ENCODE results near the gene RBMS2.
"Not testable (repeated sequence)": the region's sequence is repeated elsewhere in the genome, so short reads cannot be mapped to it uniquely, and the experiment has no call there.

The RBMS2 gene

DNA sequence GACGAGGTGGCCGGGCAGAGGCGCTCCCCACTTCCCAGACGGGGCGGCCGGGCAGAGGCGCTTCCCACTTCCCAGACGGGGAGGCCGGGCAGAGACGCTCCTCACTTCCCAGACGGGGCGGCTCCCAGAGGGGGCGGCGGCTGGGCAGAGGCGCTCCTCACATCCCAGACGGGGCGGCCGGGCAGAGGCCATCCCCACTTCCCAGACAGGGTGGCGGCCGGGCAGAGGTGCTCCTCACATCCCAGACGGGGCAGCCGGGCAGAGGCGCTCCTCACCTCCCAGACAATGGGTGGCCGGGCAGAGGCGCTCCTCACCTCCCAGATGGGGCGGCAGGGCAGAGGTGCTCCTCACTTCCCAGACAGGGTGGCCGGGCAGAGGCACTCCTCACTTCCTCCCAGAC lies 27.1 kb upstream of the RBMS2 start:
- peaks cover 27% of the 10 kb centered on the region for H3K27me3 Mint-ChIP-seq
- not testable (repeated sequence) for H3K9me3 Mint-ChIP-seq; H3K4me1 Mint-ChIP-seq (ENCODE audit: low read depth); H3K27ac Mint-ChIP-seq; H3K36me3 Mint-ChIP-seq (ENCODE audit: low read depth); DNase-seq; H3K4me3 Mint-ChIP-seq

DNA sequence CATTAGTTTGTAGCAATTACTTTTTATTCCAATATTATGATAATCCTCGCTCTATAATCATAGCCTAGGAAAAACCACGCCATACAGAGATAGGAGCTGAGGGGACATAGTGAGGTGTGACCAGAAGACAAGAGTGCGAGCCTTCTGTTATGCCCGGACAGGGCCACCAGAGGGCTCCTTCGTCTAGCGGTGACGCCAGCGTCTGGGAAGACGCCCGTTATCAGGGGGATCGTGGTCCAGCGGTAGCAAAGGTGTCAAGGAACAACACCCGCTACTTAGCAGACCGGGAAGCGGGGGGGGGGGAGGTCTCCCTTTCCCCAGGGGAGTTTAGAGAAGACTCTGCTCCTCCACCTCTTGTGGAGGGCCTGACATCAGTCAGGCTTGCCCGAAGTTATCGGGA lies 24.9 kb upstream of the RBMS2 start:
- peak; percentile 78 for DNase-seq

DNA sequence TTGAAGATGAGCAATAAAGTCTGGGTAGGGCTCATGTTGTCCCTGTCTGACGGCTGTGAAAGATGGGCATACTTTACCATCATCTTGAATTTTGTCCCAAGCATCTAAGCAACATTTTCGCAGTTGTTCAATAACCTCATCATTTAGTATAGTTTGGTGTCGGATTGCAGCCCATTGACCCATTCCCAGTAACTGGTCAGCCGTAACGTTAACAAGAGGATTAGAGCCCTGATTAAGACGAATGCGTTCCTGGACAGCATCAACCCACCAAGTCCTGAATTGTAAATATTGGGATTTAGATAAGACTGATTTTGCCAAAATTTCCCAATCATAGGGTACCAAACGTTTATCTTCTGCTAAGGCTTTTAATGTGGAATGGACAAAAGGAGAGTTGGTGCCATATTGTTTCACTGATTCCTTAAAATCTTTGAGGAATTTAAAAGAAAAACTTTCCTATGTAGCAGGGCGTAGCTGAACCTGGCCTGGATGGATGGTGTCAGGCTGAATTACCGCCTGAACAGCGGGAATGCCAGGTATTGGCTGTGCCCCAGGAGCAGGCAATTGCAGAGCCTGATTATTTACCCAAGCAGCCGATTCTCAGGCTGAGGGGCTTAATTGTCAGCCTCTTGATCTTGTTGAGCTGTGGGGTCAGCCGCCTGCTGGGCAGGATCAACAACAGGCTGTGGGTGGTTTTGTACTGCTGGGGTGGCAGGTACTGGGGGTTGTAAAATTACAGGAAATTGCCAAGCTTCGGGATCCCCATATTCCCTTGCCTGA lies 23.3 kb upstream of the RBMS2 start:
- not testable (repeated sequence) for DNase-seq; H3K4me1 Mint-ChIP-seq (ENCODE audit: low read depth); H3K36me3 Mint-ChIP-seq (ENCODE audit: low read depth); H3K27ac Mint-ChIP-seq; H3K27me3 Mint-ChIP-seq; H3K9me3 Mint-ChIP-seq; H3K4me3 Mint-ChIP-seq

More for the DNA sequence above, 24.9 kb upstream of the RBMS2 start:
- H3K4me1 Mint-ChIP-seq (ENCODE audit: low read depth); H3K9me3 Mint-ChIP-seq; H3K36me3 Mint-ChIP-seq (ENCODE audit: low read depth); H3K27me3 Mint-ChIP-seq; H3K4me3 Mint-ChIP-seq; H3K27ac Mint-ChIP-seq: not testable (repeated sequence)

DNA sequence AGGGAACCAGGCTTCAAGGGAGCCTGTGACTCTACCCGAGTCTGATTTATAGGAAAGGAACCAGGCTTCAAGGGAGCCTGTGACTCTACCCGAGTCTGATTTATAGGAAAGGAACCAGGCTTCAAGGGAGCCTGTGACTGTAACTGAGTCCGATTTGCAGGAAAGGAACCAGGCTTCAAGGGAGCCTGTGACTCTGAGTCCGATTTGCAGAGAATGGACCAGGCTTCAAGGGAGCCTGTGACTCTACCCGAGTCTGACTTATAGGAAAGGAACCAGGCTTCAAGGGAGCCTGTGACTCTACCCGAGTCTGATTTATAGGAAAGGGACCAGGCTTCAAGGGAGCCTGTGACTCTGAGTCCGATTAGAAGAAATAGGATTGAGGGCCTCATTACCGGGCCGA lies 22.2 kb upstream of the RBMS2 start:
- DNase-seq; H3K36me3 Mint-ChIP-seq (ENCODE audit: low read depth); H3K27ac Mint-ChIP-seq; H3K4me1 Mint-ChIP-seq (ENCODE audit: low read depth); H3K4me3 Mint-ChIP-seq; H3K9me3 Mint-ChIP-seq; H3K27me3 Mint-ChIP-seq: not testable (repeated sequence)

DNA sequence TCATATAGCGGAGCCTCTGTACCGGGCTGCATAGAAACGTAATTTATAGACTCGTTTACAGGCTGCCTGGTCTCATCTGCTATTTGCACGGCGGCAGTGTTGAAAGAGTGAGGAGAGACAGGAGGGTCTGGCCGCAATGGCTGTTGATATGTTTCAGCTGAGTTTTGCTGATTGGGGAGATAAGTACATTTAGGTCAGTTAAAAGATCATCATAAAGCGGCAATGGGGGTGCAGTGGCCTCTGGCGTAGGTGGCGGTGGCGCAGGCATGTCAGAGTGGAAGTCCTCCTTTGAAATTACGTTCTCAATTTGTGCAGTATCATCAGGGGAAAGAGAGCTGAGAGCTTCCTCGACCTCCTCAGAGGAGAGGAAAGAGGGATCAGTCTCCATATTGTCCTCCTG lies 21.7 kb upstream of the RBMS2 start:
- H3K4me3 Mint-ChIP-seq; H3K9me3 Mint-ChIP-seq; DNase-seq; H3K27me3 Mint-ChIP-seq; H3K27ac Mint-ChIP-seq; H3K4me1 Mint-ChIP-seq (ENCODE audit: low read depth); H3K36me3 Mint-ChIP-seq (ENCODE audit: low read depth): not testable (repeated sequence)

DNA sequence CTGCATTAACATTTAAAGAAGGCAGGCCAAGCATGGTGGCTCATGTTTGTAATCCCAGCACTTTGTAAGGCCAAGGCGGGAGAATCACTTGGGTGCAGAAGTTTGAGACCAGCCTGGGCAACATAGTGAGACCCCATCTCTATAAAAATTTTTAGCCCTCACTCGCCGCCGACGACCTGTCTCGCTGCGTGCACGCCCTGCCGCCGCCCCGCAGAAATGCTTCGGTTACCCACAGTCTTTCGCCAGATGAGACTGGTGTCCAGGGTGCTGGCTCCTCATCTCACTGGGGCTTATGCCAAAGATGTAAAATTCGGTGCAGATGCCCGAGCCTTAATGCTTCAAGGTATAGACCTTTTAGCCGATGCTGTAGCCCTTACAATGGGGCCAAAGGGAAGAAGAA lies 10.8 kb upstream of the RBMS2 start:
- H3K27ac Mint-ChIP-seq: no peak overlapping the region
- peaks cover 4% of the 10 kb centered on the region for H3K27me3 Mint-ChIP-seq
- H3K4me1 Mint-ChIP-seq (ENCODE audit: low read depth): peaks cover 1% of the 10 kb centered on the region
- DNase-seq: no peak
- H3K9me3 Mint-ChIP-seq: no peaks in the 10 kb centered on the region
- no peak overlapping the region for H3K4me3 Mint-ChIP-seq
- no peaks in the 10 kb centered on the region for H3K36me3 Mint-ChIP-seq (ENCODE audit: low read depth)

DNA sequence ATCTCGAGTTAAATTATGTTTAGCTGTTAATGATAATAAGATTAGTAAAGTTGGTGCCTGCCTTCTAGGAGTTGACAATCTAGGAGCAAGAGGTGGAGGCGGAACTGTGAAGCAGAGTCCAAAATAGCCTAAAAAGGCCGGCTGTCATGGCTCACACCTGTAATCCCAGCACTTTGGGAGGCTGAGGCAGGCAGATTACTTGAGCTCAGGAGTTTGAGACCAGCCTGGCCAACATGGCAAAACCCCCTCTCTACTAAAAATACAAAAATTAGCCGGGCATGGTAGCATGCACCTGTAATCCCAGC lies 7.7 kb upstream of the RBMS2 start:
- not testable (repeated sequence) for H3K9me3 Mint-ChIP-seq; H3K27me3 Mint-ChIP-seq; H3K36me3 Mint-ChIP-seq (ENCODE audit: low read depth); DNase-seq; H3K27ac Mint-ChIP-seq; H3K4me3 Mint-ChIP-seq; H3K4me1 Mint-ChIP-seq (ENCODE audit: low read depth)

DNA sequence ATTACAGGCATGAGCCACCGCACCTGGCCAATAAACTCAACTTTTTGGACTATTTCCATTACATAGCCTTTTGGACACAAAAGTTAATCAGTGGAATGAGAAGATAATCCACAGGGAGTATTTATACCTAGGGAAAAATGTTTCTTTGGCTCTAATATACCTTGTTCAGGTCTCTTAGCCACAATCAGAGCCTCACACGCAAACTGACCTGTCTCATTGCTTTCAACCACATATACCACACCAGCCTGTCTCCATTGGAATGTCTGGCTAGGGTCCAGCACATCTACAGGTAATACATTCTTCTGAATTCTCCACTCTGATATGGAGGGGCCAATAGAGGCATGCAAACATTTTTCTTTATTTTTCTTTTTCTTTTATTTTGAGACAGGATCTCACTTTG lies 3.8 kb upstream of the RBMS2 start:
- Mint-ChIP-seq H3K36me3 (ENCODE audit: low read depth) (no peaks in the 10 kb centered on the region), H3K27me3 (no peaks in the 10 kb centered on the region), H3K4me3 (no peak overlapping the region), H3K4me1 (ENCODE audit: low read depth) (peaks cover 32% of the 10 kb centered on the region), H3K27ac (no peak overlapping the region), H3K9me3 (no peaks in the 10 kb centered on the region)
- no peak for DNase-seq

DNA sequence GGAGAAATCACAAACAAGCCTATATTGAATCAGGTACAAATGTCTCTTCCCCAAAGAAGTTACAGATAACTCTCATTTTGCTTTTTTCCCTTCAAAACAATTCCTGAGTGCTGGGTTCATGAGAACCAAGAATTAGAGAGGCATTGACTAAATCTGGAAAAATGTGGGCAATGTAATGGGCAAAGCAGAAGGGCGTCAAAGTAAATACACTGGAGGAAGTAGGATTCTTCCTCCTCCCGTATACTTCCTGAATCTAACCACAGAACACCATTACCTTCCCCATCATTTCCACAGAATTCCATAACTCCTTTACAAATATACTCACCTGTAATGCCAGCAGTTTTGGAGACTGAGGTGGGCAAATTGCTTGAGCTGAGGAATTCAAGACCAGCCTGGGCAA lies 3.0 kb upstream of the RBMS2 start:
- no peak for DNase-seq
- Mint-ChIP-seq H3K9me3 (no peaks in the 10 kb centered on the region), H3K36me3 (ENCODE audit: low read depth) (no peaks in the 10 kb centered on the region), H3K4me1 (ENCODE audit: low read depth) (peaks cover 34% of the 10 kb centered on the region), H3K4me3 (no peak overlapping the region), H3K27me3 (no peaks in the 10 kb centered on the region), H3K27ac (no peak overlapping the region)

DNA sequence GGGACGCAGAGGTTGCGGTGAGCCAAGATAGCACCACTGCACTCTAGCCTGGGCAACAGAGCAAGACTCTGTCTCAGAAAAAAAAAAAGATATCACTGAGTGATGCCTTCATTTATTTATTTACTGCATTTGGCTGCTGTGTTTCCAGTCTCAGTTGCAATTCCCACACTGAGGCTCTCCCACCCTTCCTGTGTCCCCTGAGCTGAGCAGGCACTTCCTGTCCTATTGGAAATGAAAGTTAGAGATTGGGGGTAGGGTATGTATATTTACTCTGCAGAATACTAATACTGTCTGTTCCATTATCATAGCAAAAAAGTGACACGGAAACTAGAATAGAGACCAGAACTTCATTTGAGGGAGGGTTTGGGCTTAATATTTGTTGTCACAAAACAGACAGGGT lies 1.6 kb upstream of the RBMS2 start:
- no peak for DNase-seq
- Mint-ChIP-seq H3K9me3 (no peaks in the 10 kb centered on the region), H3K4me3 (no peak overlapping the region), H3K27me3 (no peaks in the 10 kb centered on the region), H3K27ac (no peak overlapping the region), H3K4me1 (ENCODE audit: low read depth) (peaks cover 34% of the 10 kb centered on the region), H3K36me3 (ENCODE audit: low read depth) (no peaks in the 10 kb centered on the region)

DNA sequence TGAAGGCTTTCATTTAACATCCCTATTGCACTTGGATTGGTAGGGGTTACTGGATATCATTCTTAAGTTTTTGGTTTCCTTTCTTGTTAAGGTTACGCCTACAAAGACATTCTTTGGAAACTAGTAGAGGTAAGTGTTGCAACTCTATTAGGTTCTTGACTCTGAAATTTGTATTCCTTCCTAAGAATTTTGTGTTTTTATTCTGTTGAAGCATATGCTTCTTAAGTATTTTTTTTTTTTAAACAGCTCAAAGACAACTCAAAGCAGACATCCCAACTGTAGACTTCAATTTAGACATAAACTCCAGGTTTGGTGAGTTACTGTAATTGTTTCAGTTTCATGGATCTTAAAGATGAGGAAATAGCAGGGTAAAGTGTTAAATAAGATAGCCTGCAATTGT lies 1.1 kb upstream of the RBMS2 start:
- DNase-seq: no peak
- Mint-ChIP-seq H3K27ac (no peak overlapping the region), H3K27me3 (no peaks in the 10 kb centered on the region)

DNA sequence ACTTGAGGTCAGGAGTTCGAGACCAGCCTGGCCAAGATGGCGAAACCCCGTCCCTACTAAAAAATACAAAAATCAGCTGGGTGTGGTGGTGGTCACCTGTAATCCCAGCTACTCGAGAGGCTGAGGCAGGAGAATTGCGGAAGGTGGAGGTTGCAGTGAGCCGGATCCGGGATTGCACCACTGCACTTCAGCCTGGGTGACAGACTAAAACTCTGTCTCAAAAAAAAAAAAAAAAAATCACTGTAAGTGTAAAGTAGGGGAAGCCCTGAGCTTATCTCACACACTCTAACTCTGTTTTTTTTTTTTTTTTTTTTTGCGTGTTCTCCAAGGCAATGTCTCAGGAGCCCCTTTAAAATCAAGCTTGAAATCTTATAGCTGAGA lies 421 bp upstream of the RBMS2 start:
- Mint-ChIP-seq H3K4me1 (ENCODE audit: low read depth) (peaks cover 34% of the 10 kb centered on the region), H3K9me3 (no peaks in the 10 kb centered on the region), H3K4me3 (peak overlapping the region; percentile 79), H3K27me3 (no peaks in the 10 kb centered on the region), H3K36me3 (ENCODE audit: low read depth) (no peaks in the 10 kb centered on the region), H3K27ac (peak overlapping the region; percentile 35)
- no peak for DNase-seq

More for the DNA sequence above, 1.1 kb upstream of the RBMS2 start:
- Mint-ChIP-seq H3K4me1 (ENCODE audit: low read depth) (peaks cover 34% of the 10 kb centered on the region), H3K36me3 (ENCODE audit: low read depth) (no peaks in the 10 kb centered on the region), H3K4me3 (no peak overlapping the region), H3K9me3 (no peaks in the 10 kb centered on the region)

DNA sequence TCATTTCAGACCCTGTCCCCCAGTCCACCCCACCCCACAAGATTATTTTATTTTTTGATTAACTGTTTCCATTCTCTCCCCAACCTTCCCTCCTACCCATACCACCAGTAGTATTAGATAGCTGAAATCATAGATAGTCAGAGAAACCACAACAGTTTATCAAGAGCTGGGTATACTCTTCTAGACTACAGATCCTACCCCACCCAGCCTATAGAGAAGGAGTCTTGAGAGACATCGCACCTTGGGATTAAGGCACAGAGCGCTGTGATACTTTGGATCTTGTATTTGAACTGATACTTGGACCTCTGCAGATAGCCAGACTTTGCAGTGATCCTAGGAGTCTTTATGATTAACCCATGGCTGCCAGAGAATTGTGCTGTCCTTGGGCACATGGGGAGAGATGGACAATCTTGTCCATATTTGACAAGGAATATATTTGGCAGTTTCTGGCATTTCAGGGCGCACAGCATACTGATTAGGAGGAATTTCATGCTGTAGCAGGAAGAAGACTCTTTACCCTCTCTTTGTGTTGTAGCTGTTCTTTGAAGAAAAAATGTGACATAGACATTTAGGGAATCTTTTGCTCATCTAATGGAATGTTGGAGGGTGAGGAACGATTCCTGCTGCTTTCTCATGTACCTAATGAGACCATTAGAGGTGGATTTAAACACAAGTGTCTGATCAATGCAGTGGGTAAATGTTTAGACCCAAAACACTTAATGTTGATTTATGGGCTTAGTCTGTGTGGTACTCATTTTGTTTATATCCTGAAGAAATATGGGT lies 982 bp downstream of the RBMS2 start:
- no peaks in the 10 kb centered on the region for H3K36me3 Mint-ChIP-seq (ENCODE audit: low read depth)
- H3K27me3 Mint-ChIP-seq: no peaks in the 10 kb centered on the region
- no peak for DNase-seq
- peaks cover 34% of the 10 kb centered on the region for H3K4me1 Mint-ChIP-seq (ENCODE audit: low read depth)
- H3K9me3 Mint-ChIP-seq: no peaks in the 10 kb centered on the region
- peak overlapping the region; percentile 79 for H3K4me3 Mint-ChIP-seq
- peak overlapping the region; percentile 35 for H3K27ac Mint-ChIP-seq

DNA sequence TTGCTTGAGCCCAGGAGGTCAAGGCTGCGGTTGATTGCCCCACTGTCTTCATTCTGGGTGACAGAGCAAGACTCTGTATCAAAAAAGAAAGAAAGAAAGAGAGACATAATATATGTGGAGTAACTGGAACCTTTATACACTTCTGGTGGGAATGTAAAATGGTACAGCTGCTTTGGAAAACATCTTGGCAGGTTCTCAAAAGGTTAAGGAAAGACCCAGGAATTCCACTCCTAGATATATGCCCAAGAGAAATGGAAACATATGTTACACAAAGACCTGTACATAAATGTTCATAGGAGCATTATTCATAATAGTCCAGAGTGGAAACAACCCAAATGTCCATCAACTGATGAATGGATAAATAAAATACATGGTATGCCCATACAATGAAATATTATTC lies 7.2 kb downstream of the RBMS2 start:
- no peaks in the 10 kb centered on the region for H3K27me3 Mint-ChIP-seq
- no peak overlapping the region for H3K27ac Mint-ChIP-seq

DNA sequence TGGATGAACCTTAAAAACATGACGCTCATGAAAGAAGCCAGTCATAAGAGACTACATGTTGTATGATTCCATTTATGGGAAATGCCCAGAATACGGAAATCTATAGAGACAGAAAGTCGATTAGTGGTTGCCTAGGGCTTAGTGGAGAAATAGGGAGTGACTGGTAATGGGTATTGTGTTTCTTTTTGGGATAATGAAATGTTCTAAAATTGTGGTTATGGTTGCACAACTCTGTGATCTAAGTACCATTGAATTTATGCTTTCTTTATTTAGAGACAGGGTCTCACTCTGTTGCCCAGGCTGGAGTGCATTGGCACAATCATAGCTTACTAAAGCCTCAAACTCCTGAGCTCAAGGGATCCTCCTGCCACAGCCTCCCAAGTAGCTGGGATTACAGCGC lies 8.0 kb downstream of the RBMS2 start:
- Mint-ChIP-seq H3K27ac (no peak overlapping the region), H3K36me3 (ENCODE audit: low read depth) (no peaks in the 10 kb centered on the region), H3K4me1 (ENCODE audit: low read depth) (no peaks in the 10 kb centered on the region), H3K9me3 (no peaks in the 10 kb centered on the region), H3K27me3 (no peaks in the 10 kb centered on the region), H3K4me3 (no peak overlapping the region)
- DNase-seq: no peak

More for the DNA sequence above, 7.2 kb downstream of the RBMS2 start:
- no peak for DNase-seq
- Mint-ChIP-seq H3K4me3 (no peak overlapping the region), H3K9me3 (no peaks in the 10 kb centered on the region), H3K4me1 (ENCODE audit: low read depth) (no peaks in the 10 kb centered on the region), H3K36me3 (ENCODE audit: low read depth) (no peaks in the 10 kb centered on the region)

Data from activated T-cell treated with anti-CD3 and anti-CD28 coated beads, Interleukin-2, amount 50 U/mL, for 24 hours (primary cell).